ENCODE results near the gene RASA3. TPM values are rescaled to one million over a fixed set of nuclear protein-coding genes. Genes with fewer than 3 reads are reported as not detected.

The RASA3 gene
- total and polyA plus RNA-seq, 2 of the 8 experiments (the other 6 are each of a cell fraction or from before 2014, with no cell fraction given) = 7.5 to 21.9 TPM

DNA sequence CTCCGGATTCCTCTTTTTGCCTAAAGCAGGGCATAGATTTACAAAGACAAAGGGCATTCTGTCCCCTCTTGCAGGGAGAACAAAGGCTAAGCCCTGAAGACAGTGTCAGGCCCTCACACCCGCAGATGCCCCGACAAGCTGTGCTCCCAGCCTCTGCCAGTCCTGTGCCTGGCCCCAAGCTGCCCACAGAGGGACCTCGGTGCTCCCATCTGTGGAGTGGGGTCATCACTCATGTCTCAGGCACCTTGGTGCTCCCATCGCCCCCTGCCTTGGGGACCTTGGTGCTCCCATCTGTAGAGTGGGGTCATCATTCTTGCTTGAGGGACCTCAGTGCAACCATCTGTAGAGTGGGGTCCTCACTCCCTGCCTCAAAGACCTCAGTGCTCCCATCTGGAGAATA is 182.9 kb downstream of the RASA3 start:
- Histone ChIP-seq H3K9me3 (ENCODE audit: insufficient read depth in 2 of 2, low read depth in 1 of 2, low read length in 1 of 2) (peaks cover 0 to 3% of the 10 kb centered on the region in 2 experiments; a peak in 1 of 4 replicates), H2AK5ac (ENCODE audit: low read depth, low read length) (no peak overlapping the region), H3K56ac (replicated peaks; ENCODE audit: insufficient read length, low read depth, low read length) (no peak overlapping the region), H3K79me1 (ENCODE audit: low read depth, low read length) (no peaks in the 10 kb centered on the region; the same call in 1 of the 2 replicates), H2BK15ac (ENCODE audit: low read length) (no peak overlapping the region), H2BK5ac (ENCODE audit: low read depth, low read length) (no peak overlapping the region), H3K23me2 (ENCODE audit: low read depth, low read length) (no peaks in the 10 kb centered on the region), H3K27me3 (replicated peaks in 1 of 4; ENCODE audit: control insufficient read depth in 3 of 4, extremely low read depth in 1 of 4, insufficient read depth in 3 of 4, low read length in 3 of 4) (no peaks in the 10 kb centered on the region), H3K4me2 (ENCODE audit: insufficient read depth in 1 of 2, low read depth in 2 of 2, low read length in 2 of 2) (no peak overlapping the region), H4K5ac (ENCODE audit: insufficient read length, low read depth, low read length) (no peak overlapping the region), H4K20me1 (replicated peaks in 1 of 2; ENCODE audit: control insufficient read depth in 1 of 2, insufficient read depth in 2 of 2, low read length in 2 of 2) (no peaks in the 10 kb centered on the region), H3K79me2 (ENCODE audit: control insufficient read depth in 1 of 2, insufficient read depth in 2 of 2, low read length in 2 of 2) (no peaks in the 10 kb centered on the region), H4K91ac (replicated peaks; ENCODE audit: insufficient read length, low read length) (no peak overlapping the region), H2BK120ac (replicated peaks; ENCODE audit: low read depth, low read length) (no peak overlapping the region), H3K9ac (replicated peaks in 1 of 4; ENCODE audit: extremely low read depth in 1 of 4, low read depth in 3 of 4, low read length in 3 of 4) (no peak overlapping the region), H2BK20ac (ENCODE audit: low read length) (no peak overlapping the region), H3K36me3 (ENCODE audit: control insufficient read depth in 2 of 4, insufficient read depth in 4 of 4, low read length in 3 of 4) (no peaks in the 10 kb centered on the region), H4K8ac (ENCODE audit: extremely low read depth, insufficient read depth, low read length) (no peak overlapping the region), H2BK12ac (ENCODE audit: low read depth, low read length) (no peak overlapping the region), H3K4me1 (replicated peaks in 1 of 4; ENCODE audit: control insufficient read depth in 3 of 4, insufficient read depth in 4 of 4, low read length in 3 of 4) (peaks cover 0 to 2% (median 0%) of the 10 kb centered on the region in 4 experiments; a peak in 1 of 7 replicates), H3K23ac (ENCODE audit: insufficient read length) (no peak overlapping the region), H3K14ac (ENCODE audit: insufficient read length) (no peak overlapping the region), H2AFZ (ENCODE audit: low read length) (no peak overlapping the region), H3K18ac (ENCODE audit: extremely low read depth, low read length) (no peak overlapping the region), H3K27ac (ENCODE audit: low read depth, low read length) (no peak overlapping the region), H3K4ac (replicated peaks; ENCODE audit: insufficient read length, low read depth, low read length) (no peak overlapping the region), H3K4me3 (ENCODE audit: extremely low read depth in 1 of 4, insufficient read depth in 2 of 4, low read depth in 3 of 4, low read length in 4 of 4) (no peak overlapping the region)
- DNase-seq (ENCODE audit: low read depth in 1 of 2, low spot score in 2 of 2) (no peak), FAIRE-seq (no peak)
- TF ChIP-seq EP300 (IDR thresholded peaks at IDR 0.05; ENCODE audit: borderline replicate concordance in 1 of 2, low read depth in 2 of 2, low read length in 2 of 2) = no peak
- TF ChIP-seq EGR1 (IDR thresholded peaks at IDR 0.05; ENCODE audit: borderline replicate concordance, low read depth, low read length) = no peak
- 91% methylated on average over 4 of the region's 5 CpGs; no CpG with 5 or more reads in 1 of the 2 experiments for WGBS, 2 experiments (ENCODE audit: extremely low coverage in 1 of 2, insufficient coverage in 1 of 2, insufficient read length in 1 of 2, insufficient replicate concordance in 2 of 2, low coverage in 1 of 2, low lambda C conversion rate in 2 of 2, missing lambda C conversion rate in 1 of 2)
- CTCF ChIA-PET (ENCODE audit: partially characterized antibody) = interaction anchor here (3.3 kb wide), 1 partner anchor 12 kb away, joined by 13 read pairs; no protein-coding TSS in a partner anchor
- POLR2A ChIA-PET (ENCODE audit: partially characterized antibody) = interaction anchor here (1.5 kb wide), 1 partner anchor 273 kb away, joined by 3 read pairs; no protein-coding TSS in a partner anchor
